GM18873 (cell line): ENCODE measurements around the gene SIRT6.
"Not testable (repeated sequence)": the region's sequence is repeated elsewhere in the genome, so short reads cannot be mapped to it uniquely, and the experiment has no call there.

Experiments used
- ATAC-seq: cut with Tn5 transposase; IDR thresholded peaks from one replicate; pipeline ENCODE4 v1.9.1; 2021; ENCODE audit warnings: mild to moderate bottlenecking, moderate library complexity, moderate number of reproducible peaks; ENCODE audit not compliant: unreplicated experiment, low FRiP score

The SIRT6 gene

DNA sequence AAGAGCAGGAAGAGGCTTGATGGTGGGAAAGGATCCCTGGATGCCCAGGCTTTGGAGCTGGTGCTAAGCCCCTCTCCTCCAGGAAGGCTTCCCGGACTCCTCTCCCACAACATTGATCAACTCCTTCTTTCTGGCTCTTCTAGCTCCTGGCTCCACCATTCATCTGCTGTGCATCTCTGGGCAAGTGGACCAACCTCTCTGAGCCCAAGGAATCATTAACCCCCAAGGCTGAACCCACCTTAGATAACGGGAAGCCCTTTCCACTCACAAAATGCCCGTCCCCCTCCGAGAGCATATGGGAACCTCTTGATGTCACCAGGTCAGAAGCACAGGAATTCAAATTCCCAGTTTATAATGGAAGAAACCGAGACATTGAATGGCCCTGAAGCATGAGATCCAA, 5.2 kb downstream of the SIRT6 start:
- ATAC-seq = no peak

GRCh38 chr19:4175669-4175931, 6.8 kb downstream of the SIRT6 start:
- no peak for ATAC-seq

GRCh38 chr19:4174895-4175668, 7.3 kb downstream of the SIRT6 start:
- no peak for ATAC-seq

DNA sequence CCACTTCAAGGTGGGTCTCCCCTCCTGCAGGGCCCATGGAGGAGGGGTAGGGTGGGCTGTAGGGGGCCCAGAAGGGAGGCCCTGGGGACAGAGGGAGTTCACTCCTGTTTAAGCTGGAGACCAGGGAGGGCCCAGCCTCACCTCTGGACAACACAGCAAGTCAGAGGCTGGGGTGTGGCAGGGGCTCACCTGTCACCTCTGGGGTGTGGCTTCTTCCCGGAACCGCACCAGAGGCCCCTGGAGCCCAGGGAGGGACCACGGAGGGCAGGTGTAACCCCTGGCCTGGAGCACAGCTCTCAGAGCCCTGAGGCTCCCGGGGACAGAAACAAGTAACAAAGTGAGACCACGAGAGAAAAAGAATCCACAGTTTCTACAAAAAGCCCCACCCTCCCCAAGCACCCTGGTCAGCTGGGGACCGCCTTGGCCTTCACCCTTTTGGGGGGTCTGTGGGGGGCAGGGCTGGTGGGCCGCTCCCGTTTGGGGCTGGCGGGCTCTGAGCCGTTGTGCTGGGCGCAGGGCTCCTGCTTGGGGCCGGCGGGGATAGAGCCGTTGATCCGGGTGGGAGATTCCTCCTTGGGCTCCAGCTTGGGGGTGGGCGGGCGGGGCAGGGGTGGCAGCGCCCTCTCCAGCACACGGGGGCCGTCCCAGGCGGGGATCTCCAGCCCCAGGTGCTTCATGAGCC, 8.0 kb downstream of the SIRT6 start:
- ATAC-seq = no peak

DNA sequence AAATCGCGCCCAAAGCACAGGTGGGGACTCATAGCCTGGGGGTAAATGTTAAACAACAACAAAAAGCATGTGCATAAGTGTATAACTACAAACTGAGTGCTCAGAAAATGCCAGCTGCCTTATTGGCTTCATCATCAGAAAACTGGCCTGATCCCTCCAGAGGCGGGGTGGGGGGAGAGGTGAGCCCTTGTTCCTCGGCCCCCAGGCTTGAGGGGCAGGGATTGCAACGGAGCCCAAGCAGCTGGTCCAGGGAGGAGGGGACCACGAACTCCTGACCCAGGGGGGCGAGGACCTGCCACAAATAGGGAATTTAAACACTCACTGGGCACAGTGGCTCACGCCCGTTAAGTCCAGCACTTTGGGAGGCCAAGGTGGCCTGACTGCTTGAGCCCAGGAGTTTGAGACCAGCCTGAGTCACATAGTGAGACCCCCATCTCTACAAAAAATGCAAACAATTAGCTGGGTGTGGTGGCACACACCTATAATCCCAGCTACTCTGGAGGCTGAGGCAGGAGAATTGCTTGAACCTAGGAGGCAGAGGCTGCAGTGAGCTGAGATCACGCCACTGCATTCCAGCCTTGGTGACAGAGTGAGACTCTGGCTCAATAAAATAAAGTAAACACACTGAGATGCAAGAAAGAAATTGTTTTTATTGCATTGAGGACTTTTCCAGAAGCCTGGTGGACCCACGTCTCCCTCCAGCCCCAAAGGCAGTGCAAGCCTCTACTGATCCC, 8.7 kb downstream of the SIRT6 start:
- ATAC-seq = no peak

- ATAC-seq = no peak
Measured at GRCh38 chr19:4172861-4173473, 9.4 kb downstream of the SIRT6 start.

DNA sequence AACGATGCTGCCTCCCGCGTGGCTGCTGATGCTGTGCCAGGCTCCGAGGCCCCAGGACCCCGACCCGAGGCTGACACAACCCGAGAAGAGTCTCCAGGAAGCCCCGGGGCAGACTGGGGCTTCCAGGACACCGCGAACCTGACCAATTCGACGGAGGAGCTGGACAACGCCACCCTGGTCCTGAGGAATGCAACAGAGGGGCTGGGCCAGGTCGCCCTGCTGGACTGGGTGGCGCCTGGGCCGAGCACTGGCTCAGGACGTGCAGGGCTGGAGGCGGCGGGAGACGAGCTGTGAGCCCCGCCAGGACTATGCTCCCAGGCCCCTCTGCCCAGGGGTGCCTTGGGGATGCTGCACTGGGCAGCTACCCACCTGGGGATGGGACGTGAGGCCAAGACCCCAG, 10.7 kb downstream of the SIRT6 start:
- no peak for ATAC-seq

GRCh38 chr19:4164262-4164661, 18.1 kb downstream of the SIRT6 start:
- ATAC-seq = no peak

- no peak for ATAC-seq
Measured at GRCh38 chr19:4161415-4162077, 20.8 kb downstream of the SIRT6 start.

DNA sequence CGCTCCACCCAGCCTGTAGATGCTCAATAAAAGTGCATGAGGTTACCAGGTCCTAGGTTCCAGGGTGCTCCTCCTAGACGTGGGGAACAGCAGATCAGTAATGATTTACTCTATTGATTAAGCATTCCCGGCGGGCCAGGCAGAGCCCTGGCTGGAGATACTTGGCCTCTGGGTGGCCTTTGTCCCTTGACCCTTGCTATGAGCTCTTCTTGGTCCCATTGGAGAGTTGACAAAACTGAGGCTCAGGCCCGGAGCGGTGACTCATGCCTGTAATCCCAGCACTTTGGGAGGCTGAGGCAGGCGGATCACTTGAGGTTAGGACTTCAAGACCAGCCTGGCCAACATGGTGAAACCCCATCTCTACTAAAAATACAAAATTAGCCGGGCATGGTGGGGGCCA, 24.4 kb downstream of the SIRT6 start:
- not testable (repeated sequence) for ATAC-seq

- ATAC-seq = no peak
Measured at GRCh38 chr19:4157164-4157563, 25.2 kb downstream of the SIRT6 start.

DNA sequence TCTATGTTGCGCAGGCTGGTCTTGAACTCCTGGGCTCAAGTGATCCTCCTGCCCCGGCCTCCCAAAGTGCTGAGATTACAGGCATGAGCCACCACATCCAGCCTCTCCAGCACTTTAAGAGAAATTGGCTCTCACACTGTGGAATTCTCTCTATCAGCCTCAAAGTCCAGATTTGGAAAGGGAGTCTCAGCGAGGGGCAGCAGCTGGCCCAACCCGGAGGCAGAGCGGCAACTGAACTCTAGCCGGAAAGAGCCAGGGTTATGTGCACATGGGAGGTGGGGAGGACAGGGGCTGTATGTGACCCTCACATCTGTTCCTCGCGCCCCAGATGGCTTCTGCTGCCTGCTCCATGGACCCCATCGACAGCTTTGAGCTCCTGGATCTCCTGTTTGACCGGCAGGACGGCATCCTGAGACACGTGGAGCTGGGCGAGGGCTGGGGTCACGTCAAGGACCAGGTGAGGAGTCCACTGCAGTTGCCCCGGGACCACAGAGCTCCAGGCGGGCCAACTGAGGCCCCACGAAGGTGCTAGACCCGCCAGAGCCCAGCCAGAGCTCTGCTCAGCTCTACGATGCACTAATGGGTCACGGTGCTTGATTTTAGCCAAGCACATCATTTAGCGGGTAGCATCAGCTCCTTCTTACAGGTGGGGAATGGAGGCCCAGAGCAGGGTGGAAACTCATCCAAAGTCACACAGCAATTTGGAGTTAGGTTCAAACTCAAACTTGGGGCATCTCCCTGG, 27.6 kb downstream of the SIRT6 start:
- ATAC-seq = no peak

GRCh38 chr19:4152241-4152998, 29.9 kb downstream of the SIRT6 start:
- ATAC-seq = no peak

DNA sequence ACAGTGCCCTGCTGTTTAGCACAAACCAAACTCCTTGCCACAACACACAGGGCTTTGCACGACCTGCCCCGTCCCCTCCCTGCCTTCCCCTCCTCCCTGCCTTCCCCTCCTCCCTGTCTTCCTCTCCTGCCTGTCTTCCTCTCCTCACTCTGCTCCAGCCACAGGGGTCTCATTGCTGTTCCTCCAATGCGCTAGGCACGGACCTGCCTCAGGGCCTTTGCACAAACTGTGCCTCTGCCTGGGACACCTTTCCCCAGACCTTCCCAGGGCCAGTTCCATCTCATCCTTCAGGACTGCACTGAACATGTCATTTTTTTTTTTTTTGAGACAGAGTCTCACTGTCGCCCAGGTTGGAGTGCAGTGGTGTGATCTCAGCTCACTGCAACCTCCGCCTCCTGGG, 30.7 kb downstream of the SIRT6 start:
- ATAC-seq = no peak

DNA sequence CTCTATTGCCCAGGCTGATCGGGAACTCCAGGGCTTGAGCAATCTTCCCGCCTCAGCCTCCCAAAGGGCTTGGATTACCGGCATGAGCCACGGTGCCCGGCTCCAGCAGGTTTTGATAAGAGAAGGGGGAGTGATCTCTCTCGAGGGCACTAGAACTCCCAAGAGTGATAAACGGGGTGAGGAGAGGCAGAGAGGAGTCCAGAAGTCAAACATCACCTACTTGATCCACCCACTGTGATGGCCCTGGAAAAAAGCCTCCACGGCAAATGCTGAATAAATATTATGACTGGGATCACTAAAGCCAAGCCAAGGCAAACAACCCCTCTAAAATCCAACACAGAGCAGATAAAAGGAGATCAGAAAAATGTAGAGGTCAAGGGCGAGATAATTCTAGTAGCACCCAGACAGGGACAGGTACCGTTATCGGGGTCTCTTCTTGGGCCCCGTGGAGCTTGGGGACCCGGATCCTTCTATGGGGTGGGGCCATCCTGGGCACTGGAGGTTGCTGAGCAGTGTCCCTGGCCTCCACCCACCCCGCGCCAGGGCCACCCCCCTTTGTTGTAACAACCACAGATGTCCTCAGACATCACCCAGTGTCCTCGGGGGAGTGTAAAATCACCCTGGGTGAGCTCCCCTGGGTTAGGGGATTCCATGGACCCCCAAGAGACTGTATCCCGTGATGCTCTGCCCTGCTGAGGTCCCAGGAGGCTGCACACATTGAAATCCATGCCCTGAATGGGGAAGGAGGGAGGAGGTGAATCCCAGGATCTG, 32.7 kb downstream of the SIRT6 start:
- ATAC-seq = no peak

GRCh38 chr19:4144666-4145249, 37.6 kb downstream of the SIRT6 start:
- no peak for ATAC-seq

DNA sequence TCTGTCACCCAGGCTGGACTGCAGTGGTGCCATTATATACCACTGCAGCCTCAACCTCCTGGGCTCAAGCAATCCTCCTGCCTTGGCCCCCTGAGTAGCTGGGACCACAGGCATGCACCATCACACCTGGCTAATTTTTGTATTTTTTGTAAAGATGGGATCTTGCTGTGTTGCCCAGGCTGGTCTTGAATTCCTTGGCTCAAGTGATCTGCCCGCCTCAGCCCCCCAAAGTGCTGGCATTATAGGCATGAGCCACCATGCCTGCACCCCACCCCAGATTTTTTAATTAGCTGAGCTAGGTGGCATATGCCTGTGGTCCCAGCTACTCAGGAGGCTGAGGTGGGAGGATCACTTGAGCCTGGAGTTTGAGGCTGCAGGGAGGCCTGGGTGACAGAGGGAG, 39.4 kb downstream of the SIRT6 start:
- ATAC-seq = not testable (repeated sequence)

DNA sequence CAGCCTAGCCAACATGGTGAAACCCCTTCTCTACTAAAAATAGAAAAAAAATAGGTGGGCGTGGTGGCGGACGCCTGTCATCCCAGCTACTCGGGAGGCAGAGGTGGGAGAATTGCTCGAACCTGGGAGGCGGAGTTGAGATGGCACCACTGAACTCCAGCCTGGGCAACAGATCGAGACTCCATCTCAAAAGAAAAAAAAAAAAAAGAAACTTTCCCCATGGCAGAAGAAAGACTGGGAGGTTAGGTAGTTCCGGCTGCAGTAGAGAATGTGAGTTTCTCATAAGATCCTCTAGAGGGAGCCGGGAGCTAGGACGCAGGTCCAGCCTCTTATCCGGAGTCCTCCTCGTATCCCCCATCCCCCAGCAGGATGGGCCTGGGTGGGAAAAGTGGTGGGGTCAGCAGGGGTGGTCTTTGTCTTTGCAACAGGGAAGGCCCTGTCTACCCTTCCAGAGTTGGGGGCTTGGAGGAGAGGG, 42.1 kb downstream of the SIRT6 start:
- ATAC-seq = no peak
